ENCODE data around the gene PARVA. TPM values are rescaled to one million over a fixed set of nuclear protein-coding genes. Genes with fewer than 3 reads are reported as not detected.

PARVA gene
- total RNA-seq, 1 donor from 2014 or later = 144 TPM

DNA sequence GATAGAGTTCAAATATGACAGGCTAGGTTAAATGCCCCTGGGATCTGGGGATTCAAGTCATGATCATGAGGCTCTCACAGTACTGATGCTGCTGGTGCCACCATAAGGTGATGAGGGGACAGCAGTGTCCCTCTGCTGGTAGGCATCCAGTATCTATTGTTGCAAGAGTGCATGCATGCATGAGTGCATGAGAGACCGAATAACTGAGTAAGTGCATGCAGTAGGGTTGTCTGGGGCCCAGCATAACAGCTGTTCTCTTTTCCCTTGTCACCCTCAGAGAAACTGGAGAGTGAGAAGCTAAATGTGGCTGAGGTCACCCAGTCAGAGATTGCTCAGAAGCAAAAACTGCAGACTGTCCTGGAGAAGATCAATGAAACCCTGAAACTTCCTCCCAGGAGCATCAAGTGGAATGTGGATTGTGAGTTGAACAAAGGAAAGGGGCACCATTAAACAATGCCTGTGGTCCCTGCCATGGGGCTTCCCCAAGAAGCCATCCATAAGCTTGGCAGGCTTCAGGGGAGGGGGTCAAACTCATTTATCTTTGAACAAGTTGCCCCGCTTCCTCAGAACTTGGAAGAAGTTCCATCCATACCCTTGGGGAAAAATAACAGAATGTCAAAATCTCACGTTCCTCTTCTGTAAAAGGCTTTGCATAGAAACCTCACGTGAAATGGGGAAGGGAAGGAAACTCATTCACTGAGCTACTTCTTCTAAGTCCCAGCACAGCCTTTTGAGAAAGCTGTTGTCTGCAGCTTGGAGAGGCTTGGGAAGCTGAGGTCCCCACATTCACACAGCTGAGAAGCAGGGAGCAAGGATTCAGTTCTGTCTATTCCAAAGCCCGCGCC is 119.0 kb downstream of the PARVA start:
- Mint-ChIP-seq H3K4me3 (ENCODE audit: unreplicated experiment) (no peak overlapping the region), H3K27ac (ENCODE audit: unreplicated experiment) (no peak overlapping the region), H3K4me1 (ENCODE audit: unreplicated experiment) (peaks cover 6% of the 10 kb centered on the region), H3K9me3 (ENCODE audit: unreplicated experiment) (no peaks in the 10 kb centered on the region), H3K36me3 (ENCODE audit: unreplicated experiment) (peaks cover 40% of the 10 kb centered on the region), H3K27me3 (ENCODE audit: unreplicated experiment) (no peaks in the 10 kb centered on the region)
- peak; percentile 53 for DNase-seq (ENCODE audit: extremely low spot score, unreplicated experiment)
- TF ChIP-seq, protein P1, sequence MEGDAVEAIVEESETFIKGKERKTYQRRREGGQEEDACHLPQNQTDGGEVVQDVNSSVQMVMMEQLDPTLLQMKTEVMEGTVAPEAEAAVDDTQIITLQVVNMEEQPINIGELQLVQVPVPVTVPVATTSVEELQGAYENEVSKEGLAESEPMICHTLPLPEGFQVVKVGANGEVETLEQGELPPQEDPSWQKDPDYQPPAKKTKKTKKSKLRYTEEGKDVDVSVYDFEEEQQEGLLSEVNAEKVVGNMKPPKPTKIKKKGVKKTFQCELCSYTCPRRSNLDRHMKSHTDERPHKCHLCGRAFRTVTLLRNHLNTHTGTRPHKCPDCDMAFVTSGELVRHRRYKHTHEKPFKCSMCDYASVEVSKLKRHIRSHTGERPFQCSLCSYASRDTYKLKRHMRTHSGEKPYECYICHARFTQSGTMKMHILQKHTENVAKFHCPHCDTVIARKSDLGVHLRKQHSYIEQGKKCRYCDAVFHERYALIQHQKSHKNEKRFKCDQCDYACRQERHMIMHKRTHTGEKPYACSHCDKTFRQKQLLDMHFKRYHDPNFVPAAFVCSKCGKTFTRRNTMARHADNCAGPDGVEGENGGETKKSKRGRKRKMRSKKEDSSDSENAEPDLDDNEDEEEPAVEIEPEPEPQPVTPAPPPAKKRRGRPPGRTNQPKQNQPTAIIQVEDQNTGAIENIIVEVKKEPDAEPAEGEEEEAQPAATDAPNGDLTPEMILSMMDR (IDR thresholded peaks at IDR 0.05) = no peak

DNA sequence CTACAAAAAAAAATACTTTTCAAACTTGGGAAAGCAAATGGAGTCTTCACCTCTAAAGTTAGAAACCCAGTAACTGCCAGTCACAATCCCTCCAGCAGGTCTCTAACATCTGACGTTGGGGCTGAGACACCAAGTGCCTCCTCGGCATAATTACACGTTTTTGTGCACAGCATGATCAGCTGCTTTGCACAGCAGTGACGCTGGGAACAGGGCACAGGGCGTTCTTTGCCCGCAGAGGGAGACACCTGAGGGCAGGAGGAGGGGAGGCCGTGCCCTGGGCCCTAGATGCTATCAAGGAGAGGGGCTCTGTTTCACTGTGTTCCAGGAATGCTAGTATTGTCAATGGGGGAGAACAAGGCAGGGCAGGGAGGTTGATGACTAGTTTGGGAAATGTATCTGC is 120.1 kb downstream of the PARVA start:
- peaks cover 36% of the 10 kb centered on the region for H3K36me3 Mint-ChIP-seq (ENCODE audit: unreplicated experiment)
- peak; percentile 54 for DNase-seq (ENCODE audit: extremely low spot score, unreplicated experiment)
- peaks cover 13% of the 10 kb centered on the region for H3K4me1 Mint-ChIP-seq (ENCODE audit: unreplicated experiment)
- H3K27ac Mint-ChIP-seq (ENCODE audit: unreplicated experiment) = no peak overlapping the region
- H3K4me3 Mint-ChIP-seq (ENCODE audit: unreplicated experiment) = no peak overlapping the region
- no peaks in the 10 kb centered on the region for H3K27me3 Mint-ChIP-seq (ENCODE audit: unreplicated experiment)
- H3K9me3 Mint-ChIP-seq (ENCODE audit: unreplicated experiment) = no peaks in the 10 kb centered on the region
- TF ChIP-seq, protein P1 (IDR thresholded peaks at IDR 0.05) = no peak

DNA sequence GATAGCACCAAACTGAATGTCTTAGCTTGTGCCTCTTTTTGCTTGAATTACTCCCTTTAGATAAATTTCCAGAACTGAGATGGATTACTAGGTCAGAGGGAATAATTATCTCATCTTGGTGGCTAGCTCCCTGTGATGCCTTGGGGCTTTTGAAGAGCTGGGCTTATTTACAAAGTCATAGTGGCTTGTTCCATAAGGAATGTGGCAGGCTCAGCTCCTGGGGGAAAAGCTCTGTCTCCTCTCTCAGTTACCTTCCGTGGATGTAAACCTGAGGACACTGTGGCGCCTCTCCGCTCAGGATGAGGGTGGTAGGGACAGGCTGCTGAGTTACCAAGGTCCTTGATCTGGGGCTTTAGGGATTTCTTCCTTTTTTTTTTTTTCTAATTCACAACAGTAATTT is 121.7 kb downstream of the PARVA start:
- Mint-ChIP-seq H3K27me3 (ENCODE audit: unreplicated experiment) (no peaks in the 10 kb centered on the region), H3K27ac (ENCODE audit: unreplicated experiment) (peak overlapping the region; percentile 15)

DNA sequence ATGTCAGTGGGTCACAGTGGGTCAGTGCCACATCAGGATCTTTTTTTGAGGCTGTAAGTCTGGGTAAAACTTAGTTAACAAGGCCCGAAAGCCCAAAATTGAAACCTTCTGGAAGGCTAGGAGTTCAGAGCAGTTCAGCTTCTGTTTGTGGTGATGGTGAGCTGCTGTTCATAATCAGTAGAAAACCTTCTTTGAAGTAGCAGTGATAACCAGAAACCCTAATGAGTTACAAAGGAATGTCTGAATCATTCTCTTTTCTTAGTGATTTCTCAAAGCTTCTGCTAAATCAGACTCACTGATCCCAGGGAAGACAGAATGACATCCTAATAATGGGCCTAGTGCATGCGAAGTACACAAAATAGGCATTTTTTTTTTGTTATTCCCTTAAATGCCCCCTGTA is 124.7 kb downstream of the PARVA start:
- no peaks in the 10 kb centered on the region for H3K9me3 Mint-ChIP-seq (ENCODE audit: unreplicated experiment)
- peak; percentile 15 for DNase-seq (ENCODE audit: extremely low spot score, unreplicated experiment)
- no peak overlapping the region for H3K4me3 Mint-ChIP-seq (ENCODE audit: unreplicated experiment)
- TF ChIP-seq, protein P1 (IDR thresholded peaks at IDR 0.05) = no peak
- H3K27me3 Mint-ChIP-seq (ENCODE audit: unreplicated experiment) = no peaks in the 10 kb centered on the region
- peak overlapping the region; percentile 65 for H3K27ac Mint-ChIP-seq (ENCODE audit: unreplicated experiment)
- peaks cover 29% of the 10 kb centered on the region for H3K36me3 Mint-ChIP-seq (ENCODE audit: unreplicated experiment)
- peaks cover 35% of the 10 kb centered on the region for H3K4me1 Mint-ChIP-seq (ENCODE audit: unreplicated experiment)

More for the DNA sequence above, 121.7 kb downstream of the PARVA start:
- peaks cover 42% of the 10 kb centered on the region for H3K36me3 Mint-ChIP-seq (ENCODE audit: unreplicated experiment)
- DNase-seq (ENCODE audit: extremely low spot score, unreplicated experiment) = peak; percentile 69
- H3K4me1 Mint-ChIP-seq (ENCODE audit: unreplicated experiment) = peaks cover 21% of the 10 kb centered on the region
- H3K4me3 Mint-ChIP-seq (ENCODE audit: unreplicated experiment) = no peak overlapping the region
- TF ChIP-seq, protein P1 (IDR thresholded peaks at IDR 0.05) = no peak
- H3K9me3 Mint-ChIP-seq (ENCODE audit: unreplicated experiment) = no peaks in the 10 kb centered on the region

DNA sequence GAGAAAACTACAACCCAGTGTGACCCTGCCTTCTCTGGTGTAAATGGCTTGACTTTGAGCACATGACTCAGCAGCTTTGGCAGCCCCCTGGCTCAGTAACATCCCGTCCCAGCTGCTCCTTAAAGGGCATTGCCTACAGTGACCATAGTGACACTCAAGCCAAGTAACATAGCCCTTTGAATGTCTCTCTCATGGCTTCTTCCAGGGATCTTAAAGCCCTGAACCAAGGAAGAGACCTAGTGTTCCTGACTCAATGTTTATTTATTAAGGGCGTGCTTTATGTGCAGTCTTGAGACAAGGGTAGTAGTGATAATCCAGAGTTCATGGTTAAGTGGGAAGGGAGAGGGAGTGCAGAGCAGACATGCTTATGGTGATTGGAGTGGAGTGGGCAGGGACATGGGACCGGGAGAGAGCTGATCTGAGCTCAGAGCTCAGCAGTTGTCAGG is 125.7 kb downstream of the PARVA start:
- H3K4me3 Mint-ChIP-seq (ENCODE audit: unreplicated experiment) = no peak overlapping the region

More for the DNA sequence above, 125.7 kb downstream of the PARVA start:
- H3K36me3 Mint-ChIP-seq (ENCODE audit: unreplicated experiment) = peaks cover 26% of the 10 kb centered on the region
- H3K27me3 Mint-ChIP-seq (ENCODE audit: unreplicated experiment) = no peaks in the 10 kb centered on the region
- peak overlapping the region; percentile 65 for H3K27ac Mint-ChIP-seq (ENCODE audit: unreplicated experiment)
- no peak for DNase-seq (ENCODE audit: extremely low spot score, unreplicated experiment)
- peaks cover 45% of the 10 kb centered on the region for H3K4me1 Mint-ChIP-seq (ENCODE audit: unreplicated experiment)
- H3K9me3 Mint-ChIP-seq (ENCODE audit: unreplicated experiment) = no peaks in the 10 kb centered on the region
- TF ChIP-seq, protein P1 (IDR thresholded peaks at IDR 0.05) = no peak

All from osteocyte (in vitro differentiated cells).